HL-60/S4 treated with phorbol 12-myristate 13-acetate at 8.2 ng/mL for 4 days and 3 days (cell line): ENCODE data around the gene ENTHD1.
"Not testable (repeated sequence)": the region's sequence is repeated elsewhere in the genome, so short reads cannot be mapped to it uniquely, and the experiment has no call there.

Experiments
- in situ Hi-C: fragments of 300-500 bp; cut with MboI; formaldehyde crosslinking; loops from 2 replicates; pipeline ENCODE4 v1.15.0; 2022; ENCODE audit warnings: low sequenced_read_pairs

The ENTHD1 gene

GRCh38 chr22:39901565-39902146, 8.1 kb upstream of the ENTHD1 start:
- in situ Hi-C loops: no loop called here

- in situ Hi-C loops: no loop called here
Measured at GRCh38 chr22:39900306-39901227, 7.0 kb upstream of the ENTHD1 start, which contains the start of gene GRAP2. Gene GRAP2 (plus strand): TSS chr22:39901084. CDS start chr22:39947107, 46,023 bp downstream.

- in situ Hi-C loops: no loop called here
Measured at GRCh38 chr22:39898997-39899396, 5.4 kb upstream of the ENTHD1 start.

DNA sequence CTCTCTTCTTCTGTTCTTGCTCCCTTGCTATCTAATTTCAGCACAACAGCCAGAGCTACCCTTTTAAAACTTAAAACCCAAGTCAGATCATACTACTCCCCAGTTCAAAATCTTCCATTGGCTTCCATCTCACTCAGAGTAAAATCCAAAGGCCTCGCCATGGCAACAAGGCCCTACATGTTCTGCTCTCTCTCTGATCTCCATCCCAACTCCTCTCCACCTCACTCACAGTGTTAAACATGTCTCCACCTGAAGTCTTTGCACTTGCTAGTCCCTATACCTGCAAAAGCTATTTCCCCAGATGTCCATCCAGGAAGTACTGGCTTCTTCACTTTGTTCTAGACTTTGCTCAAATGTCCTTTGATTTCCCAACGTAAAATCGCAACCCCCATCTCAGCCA, 4.3 kb upstream of the ENTHD1 start:
- in situ Hi-C loops: no loop called here

- in situ Hi-C loops: no loop called here
Measured at GRCh38 chr22:39896313-39896996, 2.9 kb upstream of the ENTHD1 start.

DNA sequence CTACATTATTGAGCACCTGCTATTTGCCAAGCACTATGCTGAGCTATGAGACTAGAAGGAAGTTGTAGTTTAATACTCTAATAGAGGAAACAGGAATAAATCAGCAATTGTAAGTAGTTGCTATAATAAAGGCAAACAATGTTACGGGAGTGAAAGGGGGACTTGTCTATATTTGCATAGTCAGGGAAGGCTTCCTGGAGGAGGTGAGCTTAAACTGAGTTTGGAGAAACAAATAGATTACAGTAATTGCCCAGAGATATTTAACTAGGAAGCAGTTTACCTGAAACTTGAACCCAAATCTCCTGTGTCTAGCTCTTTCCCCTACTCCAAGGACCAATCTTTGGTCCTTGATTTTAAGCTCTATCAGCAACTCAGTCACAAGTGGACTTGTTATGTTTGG, 2.1 kb upstream of the ENTHD1 start:
- in situ Hi-C loops: no loop called here

DNA sequence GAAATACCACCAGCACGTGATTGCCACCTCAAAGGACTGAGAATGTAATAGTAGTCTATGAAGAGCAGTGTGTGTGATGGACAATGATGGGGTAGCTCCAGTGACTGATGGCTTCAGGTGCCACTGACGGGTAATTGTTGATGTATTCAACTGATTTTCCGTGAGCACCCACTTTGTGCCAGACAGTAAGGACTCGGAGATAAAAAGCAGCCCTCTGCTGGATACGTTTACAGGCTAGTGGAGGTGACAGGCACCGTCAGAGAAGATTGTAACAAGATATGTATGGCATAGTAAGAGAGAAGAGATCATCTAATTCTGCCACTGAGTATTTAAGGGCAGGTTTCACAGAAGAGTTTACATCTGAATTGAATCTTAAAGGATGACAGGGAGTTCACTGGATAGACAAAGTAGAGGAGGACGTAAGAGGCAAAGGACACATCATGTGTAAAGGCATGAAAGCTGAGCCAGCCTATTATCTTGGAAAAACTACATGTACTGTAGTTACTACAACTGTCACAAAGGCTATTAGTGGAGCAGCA, 1.1 kb upstream of the ENTHD1 start:
- in situ Hi-C loops: no loop called here

DNA sequence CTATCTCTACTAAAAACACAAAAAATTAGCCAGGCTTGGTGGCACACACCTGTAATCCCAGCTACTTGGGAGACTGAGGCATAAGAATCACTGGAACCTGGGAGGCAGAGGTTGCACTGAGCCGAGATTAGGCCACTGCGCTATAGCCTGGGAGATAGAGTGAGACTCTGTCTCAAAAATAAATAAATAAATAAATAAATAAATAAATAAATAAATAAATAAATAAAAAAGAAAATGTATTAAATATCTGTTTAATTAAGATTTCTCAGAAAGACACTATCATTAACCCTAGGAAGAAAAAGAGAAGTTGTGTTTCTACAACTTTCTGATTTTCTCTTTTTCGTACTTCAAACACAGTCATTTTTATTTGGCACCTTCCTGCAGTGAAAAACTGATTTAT, 3.6 kb downstream of the ENTHD1 start:
- in situ Hi-C loops: not testable (repeated sequence)

- in situ Hi-C loops: no loop called here
Measured at GRCh38 chr22:39883057-39883456, 10.5 kb downstream of the ENTHD1 start.

DNA sequence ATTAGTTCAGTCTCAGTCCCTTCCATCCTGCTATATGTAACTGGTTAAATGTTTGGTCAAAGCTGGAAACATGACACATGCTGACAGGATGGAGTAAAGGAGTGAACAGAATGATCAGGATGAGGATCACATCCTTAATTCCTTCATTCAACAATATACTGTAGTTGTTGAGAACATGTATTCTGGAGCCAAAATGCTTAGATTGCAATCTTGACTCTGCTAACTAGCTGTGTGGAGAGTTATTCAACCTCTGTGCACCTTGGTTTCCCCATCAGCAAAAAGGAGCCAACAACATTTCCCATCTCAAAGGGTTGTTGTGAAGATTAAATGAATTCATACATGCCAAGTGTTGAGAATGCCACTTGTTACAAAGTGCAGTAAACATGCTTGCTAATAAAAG, 12.8 kb downstream of the ENTHD1 start:
- in situ Hi-C loops: no loop called here

- in situ Hi-C loops: no loop called here
Measured at GRCh38 chr22:39877079-39877845, 16.3 kb downstream of the ENTHD1 start.

GRCh38 chr22:39875176-39875885, 18.2 kb downstream of the ENTHD1 start:
- in situ Hi-C loops: not testable (repeated sequence)

DNA sequence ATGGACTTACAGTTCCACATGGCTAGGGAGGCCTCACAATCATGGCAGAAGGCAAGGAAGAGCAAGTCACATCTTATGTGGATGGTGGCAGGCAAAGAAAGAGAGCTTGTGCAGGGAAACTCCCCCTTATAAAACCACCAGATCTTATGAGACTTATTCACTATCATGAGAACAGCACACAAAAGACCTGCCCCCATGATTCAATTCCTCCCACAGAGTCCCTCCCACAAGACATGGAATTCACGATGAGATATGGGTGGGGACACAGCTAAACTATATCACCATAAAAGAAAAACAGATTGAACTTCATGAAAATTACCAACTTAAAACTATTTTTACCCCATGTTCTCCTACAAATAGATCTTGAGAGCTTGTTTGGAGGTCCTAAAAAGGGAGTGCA, 19.6 kb downstream of the ENTHD1 start:
- in situ Hi-C loops: no loop called here

DNA sequence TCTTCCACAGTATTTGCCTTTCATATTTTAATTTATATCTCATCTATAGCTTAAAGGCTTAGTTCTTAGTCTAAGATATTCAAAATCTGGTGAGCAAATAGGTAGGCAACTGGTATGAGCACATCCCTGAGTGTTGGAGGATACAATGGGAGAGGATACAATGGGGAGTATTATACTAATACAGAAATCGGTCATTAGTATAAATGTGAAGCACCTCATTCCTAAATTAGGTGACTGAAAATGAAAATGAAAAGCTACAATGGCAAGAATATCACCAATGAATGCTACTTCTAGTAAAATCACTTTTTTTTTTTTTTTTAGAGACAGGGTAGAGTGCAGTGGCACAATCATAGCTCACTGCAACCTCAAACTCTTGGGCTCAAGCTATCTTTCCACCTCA, 21.0 kb downstream of the ENTHD1 start:
- in situ Hi-C loops: no loop called here

DNA sequence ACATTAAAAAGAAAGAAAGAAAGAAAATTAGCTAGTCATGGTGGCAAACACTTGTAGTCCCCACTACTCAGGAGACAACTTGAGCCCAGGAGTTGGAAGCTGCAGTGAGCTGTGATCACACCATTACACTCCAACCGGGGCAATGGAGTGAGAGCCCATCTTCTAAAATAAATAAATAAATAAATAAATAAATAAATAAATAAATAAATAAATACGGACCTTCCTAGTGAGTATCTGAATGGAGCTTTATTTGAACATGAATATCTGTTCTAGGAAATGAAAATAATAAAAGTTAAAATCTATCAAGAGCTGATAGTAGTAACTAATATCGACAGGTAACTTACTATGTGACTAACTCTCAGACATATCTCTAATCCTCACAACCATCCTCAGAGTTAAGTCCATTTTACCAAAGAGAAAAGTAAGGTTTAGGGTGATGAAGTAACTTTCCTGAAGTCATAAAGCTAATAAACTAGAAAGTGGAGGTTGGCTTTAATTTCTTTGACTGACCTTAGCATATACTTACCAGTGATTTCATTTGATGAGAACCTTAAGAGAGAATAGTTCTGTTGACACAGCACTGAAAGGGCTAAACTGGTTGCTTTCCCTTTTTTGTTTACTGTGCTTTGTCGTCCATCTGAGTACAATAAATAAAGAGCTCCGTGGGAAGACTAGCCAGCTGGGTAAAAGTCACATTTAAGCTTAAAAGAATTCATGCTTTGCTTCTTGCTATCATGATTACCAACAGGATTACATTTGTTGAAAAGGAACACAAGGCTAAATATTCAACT, 22.4 kb downstream of the ENTHD1 start:
- in situ Hi-C loops: no loop called here

DNA sequence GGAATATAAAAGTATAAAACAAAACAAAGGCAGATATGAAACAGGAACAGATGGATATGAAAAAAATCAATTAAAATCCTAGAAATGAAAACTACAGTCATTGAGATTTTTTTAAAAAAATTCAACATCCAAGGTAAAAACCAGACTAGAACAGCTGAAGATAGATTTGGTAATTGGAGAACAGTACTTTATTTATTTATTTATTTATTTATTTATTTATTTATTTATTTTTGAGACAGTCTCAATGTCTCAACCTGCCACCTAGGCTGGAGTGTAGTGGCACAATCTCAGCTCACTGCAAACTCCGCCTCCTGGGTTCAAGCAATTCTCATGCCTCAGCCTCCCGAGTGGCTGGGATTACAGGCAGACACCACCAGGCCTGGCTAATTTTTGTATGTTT, 23.8 kb downstream of the ENTHD1 start:
- in situ Hi-C loops: not testable (repeated sequence)

DNA sequence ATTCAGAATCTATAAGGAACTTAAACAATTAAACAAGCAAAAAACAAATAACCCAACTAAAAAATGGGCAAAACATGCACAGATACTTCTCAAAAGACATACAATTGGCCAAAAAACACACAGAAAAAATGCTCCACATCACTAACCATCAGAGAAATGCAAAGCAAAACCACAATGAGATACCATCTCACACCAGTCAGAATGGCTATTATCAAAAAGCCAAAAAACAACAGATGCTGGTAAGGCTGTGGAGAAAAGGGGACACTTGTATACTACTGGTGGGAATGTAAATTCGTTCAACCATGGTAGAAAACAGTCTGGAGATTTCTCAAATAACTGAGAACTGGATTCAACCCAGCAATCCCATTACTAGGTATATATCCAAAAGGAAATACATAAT, 24.8 kb downstream of the ENTHD1 start:
- in situ Hi-C loops: no loop called here

- in situ Hi-C loops: no loop called here
Measured at GRCh38 chr22:39859903-39860588, 33.5 kb downstream of the ENTHD1 start.

DNA sequence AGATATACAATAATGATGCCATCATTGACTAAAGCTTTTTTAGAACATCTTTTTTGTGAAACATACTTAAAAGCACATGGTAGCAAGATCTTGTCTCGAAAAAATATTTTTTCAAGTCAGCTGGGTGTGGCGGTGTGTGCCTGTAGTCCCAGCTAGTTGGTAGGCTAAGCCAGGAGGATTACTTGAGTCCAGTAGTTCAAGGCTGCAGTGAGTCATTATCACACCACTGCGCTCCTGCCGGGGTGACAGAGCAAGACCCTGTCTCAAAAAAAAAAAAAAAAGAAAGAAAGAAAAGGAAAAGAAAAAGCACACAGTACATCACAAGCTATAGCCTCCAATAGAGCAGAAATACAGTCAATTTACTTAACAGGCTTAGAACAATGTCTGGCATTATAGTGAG, 37.0 kb downstream of the ENTHD1 start:
- in situ Hi-C loops: no loop called here
